ENCODE results near the gene GALNT16. TPM values are rescaled to one million over a fixed set of nuclear protein-coding genes. Genes with fewer than 3 reads are reported as not detected.

GALNT16 gene
- total RNA-seq, 3 donors from 2014 or later, result 0.87 to 6.4 (median 1.8) TPM

DNA sequence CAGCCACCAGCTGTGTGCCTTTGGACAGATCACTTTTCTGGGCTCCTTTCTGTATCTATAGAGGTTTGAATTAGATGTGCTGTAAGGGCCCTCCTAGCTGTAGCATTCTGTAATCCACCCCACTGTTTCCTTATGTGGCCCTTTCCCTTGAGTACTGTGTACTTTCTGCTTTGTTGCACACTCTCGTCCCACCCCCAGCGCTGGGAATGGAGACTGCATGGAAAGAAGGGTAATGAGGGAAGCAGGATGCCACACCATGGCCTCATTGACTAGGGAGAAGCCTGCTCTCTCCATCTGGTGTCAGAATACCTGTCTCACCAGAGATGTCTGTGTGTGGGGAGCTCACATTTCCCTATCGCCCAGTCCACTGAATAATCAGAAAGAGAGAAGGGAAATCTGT, 13.6 kb upstream of the GALNT16 start:
- DNase-seq (no peak), ATAC-seq (no peak)
- intact Hi-C loops (cut with DNase I, micrococcal nuclease), result loop anchor here (10.0 kb wide), 3 partner anchors 98 to 218 kb away; no protein-coding TSS in a partner anchor
- Histone ChIP-seq H3K9me3 (no peaks in the 10 kb centered on the region), H3K36me3 (ENCODE audit: low read depth) (no peaks in the 10 kb centered on the region), H3K4me1 (ENCODE audit: low read depth) (peaks cover 5% of the 10 kb centered on the region), H3K4me3 (no peak overlapping the region)
- TF ChIP-seq, protein P1, sequence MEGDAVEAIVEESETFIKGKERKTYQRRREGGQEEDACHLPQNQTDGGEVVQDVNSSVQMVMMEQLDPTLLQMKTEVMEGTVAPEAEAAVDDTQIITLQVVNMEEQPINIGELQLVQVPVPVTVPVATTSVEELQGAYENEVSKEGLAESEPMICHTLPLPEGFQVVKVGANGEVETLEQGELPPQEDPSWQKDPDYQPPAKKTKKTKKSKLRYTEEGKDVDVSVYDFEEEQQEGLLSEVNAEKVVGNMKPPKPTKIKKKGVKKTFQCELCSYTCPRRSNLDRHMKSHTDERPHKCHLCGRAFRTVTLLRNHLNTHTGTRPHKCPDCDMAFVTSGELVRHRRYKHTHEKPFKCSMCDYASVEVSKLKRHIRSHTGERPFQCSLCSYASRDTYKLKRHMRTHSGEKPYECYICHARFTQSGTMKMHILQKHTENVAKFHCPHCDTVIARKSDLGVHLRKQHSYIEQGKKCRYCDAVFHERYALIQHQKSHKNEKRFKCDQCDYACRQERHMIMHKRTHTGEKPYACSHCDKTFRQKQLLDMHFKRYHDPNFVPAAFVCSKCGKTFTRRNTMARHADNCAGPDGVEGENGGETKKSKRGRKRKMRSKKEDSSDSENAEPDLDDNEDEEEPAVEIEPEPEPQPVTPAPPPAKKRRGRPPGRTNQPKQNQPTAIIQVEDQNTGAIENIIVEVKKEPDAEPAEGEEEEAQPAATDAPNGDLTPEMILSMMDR (IDR thresholded peaks at IDR 0.05), result no peak

DNA sequence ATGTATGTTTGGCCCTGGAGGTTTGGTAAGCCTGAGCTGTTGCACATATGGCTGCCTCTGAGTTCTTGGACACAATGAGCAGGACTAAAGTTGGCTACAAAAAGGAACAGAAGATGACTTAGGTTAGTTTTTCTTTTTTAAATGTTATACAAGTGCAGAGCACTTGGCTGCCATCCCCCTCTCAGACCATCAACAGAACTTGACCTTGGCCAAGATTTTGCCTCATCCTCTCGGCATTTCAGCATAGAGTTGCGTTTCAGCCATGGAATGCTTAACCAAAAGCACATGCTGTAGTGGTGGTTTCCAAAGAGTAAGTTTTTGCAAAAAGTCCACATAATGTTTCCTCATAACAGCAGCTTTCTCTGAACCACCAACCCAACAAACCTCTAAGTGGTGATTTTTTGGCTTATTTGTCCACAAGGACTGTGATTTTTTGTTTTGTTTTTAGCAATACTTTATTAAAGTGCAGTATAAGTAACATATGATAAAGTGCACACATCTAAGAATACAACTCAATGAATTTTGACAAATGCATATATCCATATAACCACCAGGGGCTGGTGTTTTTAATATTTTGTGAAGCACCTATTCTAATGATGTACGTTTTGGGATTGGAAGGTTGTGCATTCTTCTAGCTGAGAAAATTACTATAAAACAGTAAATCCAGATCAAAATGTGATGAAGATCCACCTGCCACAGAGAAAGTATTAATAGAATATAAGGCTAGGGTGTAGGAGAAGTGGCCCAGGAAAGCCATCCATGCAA, 12.1 kb upstream of the GALNT16 start:
- Histone ChIP-seq H3K4me3 (no peak overlapping the region), H3K36me3 (ENCODE audit: low read depth) (no peaks in the 10 kb centered on the region), H3K9me3 (no peaks in the 10 kb centered on the region), H3K4me1 (ENCODE audit: low read depth) (no peaks in the 10 kb centered on the region)
- ATAC-seq, result peak; percentile 22
- intact Hi-C loops (cut with DNase I, micrococcal nuclease), result loop anchor here (10.0 kb wide), 3 partner anchors 97 to 217 kb away; no protein-coding TSS in a partner anchor
- TF ChIP-seq, protein P1 (IDR thresholded peaks at IDR 0.05), result no peak
- no peak for DNase-seq

DNA sequence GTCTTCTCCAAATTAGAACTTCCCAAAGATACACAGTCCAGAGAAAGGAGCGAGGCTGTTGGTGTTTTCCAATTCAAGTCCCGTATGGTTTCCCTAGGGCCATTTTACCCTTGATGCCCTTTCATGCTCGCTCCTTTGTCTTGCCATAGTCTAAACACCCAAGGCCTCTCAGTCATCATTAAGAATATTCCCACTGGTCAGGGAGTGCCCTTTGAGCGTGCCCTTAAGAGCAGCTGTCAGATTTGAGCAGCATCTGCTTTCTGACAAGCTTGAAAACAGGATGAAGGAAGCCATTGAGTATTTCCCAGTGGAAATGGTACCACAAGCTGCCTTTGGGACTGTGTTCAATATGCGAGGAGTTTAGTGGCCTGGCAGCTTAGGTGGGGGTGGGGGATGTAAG, 10.4 kb upstream of the GALNT16 start:
- TF ChIP-seq, protein P1 (IDR thresholded peaks at IDR 0.05), result no peak
- ATAC-seq (no peak), DNase-seq (no peak)
- no peaks in the 10 kb centered on the region for H3K4me1 ChIP-seq (ENCODE audit: low read depth)
- no peak overlapping the region for H3K4me3 ChIP-seq
- no peaks in the 10 kb centered on the region for H3K9me3 ChIP-seq
- intact Hi-C loops (cut with DNase I, micrococcal nuclease), result loop anchor here (10.0 kb wide), 3 partner anchors 95 to 215 kb away; no protein-coding TSS in a partner anchor
- no peaks in the 10 kb centered on the region for H3K36me3 ChIP-seq (ENCODE audit: low read depth)

DNA sequence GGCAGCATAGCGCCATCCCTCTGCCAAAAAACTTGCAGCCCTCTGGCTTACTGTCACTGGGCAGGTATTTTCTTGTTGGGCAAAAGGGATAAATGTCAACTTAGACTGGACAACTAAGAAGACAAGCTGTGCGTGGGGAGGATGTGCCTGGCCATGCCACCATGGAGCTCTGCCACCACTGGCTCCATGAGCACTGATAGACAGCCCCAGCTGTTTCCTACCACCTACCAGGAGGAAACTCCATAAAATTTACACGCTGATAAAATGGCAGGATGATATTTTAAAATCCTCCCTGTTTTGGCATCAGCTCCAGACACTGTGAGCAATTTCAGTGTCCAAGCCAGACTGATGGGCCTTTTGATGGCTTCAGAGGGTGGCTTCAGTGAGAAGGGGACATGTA, 7.1 kb upstream of the GALNT16 start:
- no peaks in the 10 kb centered on the region for H3K9me3 ChIP-seq
- H3K4me1 ChIP-seq (ENCODE audit: low read depth), result no peaks in the 10 kb centered on the region
- TF ChIP-seq, protein P1 (IDR thresholded peaks at IDR 0.05), result no peak
- intact Hi-C loops (cut with DNase I, micrococcal nuclease), result no loop called here
- no peaks in the 10 kb centered on the region for H3K36me3 ChIP-seq (ENCODE audit: low read depth)
- no peak for ATAC-seq
- DNase-seq, result no peak
- no peak overlapping the region for H3K4me3 ChIP-seq

DNA sequence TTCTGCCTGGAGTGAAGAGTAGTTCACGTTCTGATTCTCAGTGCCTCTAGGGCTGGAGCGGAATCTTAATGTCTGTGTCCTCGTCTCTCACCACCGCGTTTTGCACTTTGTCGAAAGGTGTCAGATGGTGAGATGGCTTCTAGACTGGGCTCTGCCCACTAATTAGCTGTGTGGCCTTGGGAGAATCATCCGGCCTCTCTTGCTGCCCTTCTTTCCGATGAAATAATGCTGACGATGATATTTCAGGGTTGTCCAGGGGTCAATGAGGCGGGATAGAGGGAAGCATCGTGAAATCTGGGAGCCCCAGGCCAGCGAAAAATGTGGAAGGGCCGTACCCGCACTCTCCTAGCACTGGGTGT, 811 bp upstream of the GALNT16 start:
- no peak for ATAC-seq
- Histone ChIP-seq H3K4me3 (no peak overlapping the region), H3K36me3 (ENCODE audit: low read depth) (no peaks in the 10 kb centered on the region), H3K4me1 (ENCODE audit: low read depth) (peaks cover 24% of the 10 kb centered on the region), H3K9me3 (no peaks in the 10 kb centered on the region)
- TF ChIP-seq, protein P1 (IDR thresholded peaks at IDR 0.05), result no peak
- intact Hi-C loops (cut with DNase I, micrococcal nuclease), result no loop called here
- DNase-seq, result no peak
